ACC112 (cell line): Measurements from ENCODE around the gene CCSER1.
"Not testable (repeated sequence)": the region's sequence is repeated elsewhere in the genome, so short reads cannot be mapped to it uniquely, and the experiment has no call there.

Experiments
- H2AFZ ChIP-seq: fragments of 200-600 bp; sonication (generic); one replicate; pipeline ENCODE4 v1.6.0; 2017; ENCODE audit warnings: antibody characterized with exemption, low read length; ENCODE audit not compliant: unreplicated experiment
- H3K27ac ChIP-seq: fragments of 200-600 bp; sonication (generic); 2 replicates; pipeline ENCODE4 v1.5.1; 2014; ENCODE audit warnings: low read depth, mild to moderate bottlenecking, antibody characterized with exemption, low read length, moderate library complexity
- H3K27me3 ChIP-seq: fragments of 200-600 bp; sonication (generic); 2 replicates; pipeline ENCODE4 v1.6.1; 2014; ENCODE audit warnings: mild to moderate bottlenecking, antibody characterized with exemption, low read length, moderate library complexity, mixed read lengths; ENCODE audit not compliant: insufficient read depth
- H3K36me3 ChIP-seq: fragments of 200-600 bp; sonication (generic); 2 replicates; pipeline ENCODE4 v1.6.1; 2016; ENCODE audit warnings: mild to moderate bottlenecking, antibody characterized with exemption, low read length, moderate library complexity, mixed read lengths; ENCODE audit not compliant: insufficient read depth
- H3K4me1 ChIP-seq: fragments of 200-600 bp; sonication (generic); one replicate; pipeline ENCODE4 v1.6.1; 2016; ENCODE audit warnings: low read length, mixed read lengths; ENCODE audit not compliant: insufficient read depth, unreplicated experiment, control insufficient read depth
- H3K4me3 ChIP-seq: fragments of 200-600 bp; sonication (generic); 2 replicates; pipeline ENCODE4 v1.5.1; 2014; ENCODE audit warnings: mild to moderate bottlenecking, low read depth, low read length
- H3K79me2 ChIP-seq: fragments of 200-600 bp; sonication (generic); one replicate; pipeline ENCODE4 v1.6.0; 2016; ENCODE audit warnings: low read length; ENCODE audit not compliant: control insufficient read depth, unreplicated experiment, insufficient read depth

The CCSER1 gene

DNA sequence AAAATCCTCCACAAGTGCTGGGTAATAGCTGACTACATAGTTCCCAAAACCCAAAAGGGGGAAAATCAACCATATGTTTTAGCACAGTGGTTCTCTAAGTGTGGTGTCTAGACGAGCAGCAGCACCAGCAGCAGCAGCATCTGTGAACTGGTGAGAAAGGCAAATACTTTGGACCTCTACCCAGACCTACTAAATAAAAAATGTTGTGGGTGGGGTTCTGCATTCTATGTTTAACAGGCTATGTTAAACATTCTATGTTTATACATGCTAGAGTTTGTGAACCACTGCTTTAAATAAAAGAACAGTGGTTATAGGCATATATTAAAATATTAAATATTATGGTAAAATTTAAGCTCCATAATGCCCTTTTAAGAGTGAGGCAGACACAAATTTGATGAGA is 1171.6 kb downstream of the CCSER1 start:
- no peaks in the 10 kb centered on the region for H3K4me1 ChIP-seq

DNA sequence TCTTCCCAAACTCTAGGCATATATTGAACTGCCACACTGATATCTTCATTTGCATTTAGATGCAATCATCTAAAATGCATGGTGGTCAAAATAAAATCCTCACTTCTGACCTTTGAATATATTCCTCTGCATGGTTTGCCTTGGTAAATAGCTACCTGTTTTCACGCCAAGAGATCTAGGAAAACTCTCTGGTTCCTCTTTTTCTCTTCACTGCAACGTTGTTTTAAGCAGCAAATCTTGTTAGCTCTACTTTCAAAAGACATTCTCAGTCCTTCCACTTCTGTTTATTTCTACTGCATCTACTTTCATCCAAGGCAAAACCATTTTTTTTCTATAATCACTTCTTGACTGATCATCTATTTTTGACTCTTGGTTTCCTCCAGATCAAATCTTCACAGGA is 1174.9 kb downstream of the CCSER1 start:
- Histone ChIP-seq H3K4me1 (no peaks in the 10 kb centered on the region), H3K36me3 (no peaks in the 10 kb centered on the region), H3K4me3 (no peak overlapping the region), H3K27ac (no peak overlapping the region), H3K27me3 (no peaks in the 10 kb centered on the region), H3K79me2 (no peaks in the 10 kb centered on the region), H2AFZ (no peak overlapping the region)

More for the DNA sequence above, 1171.6 kb downstream of the CCSER1 start:
- Histone ChIP-seq H3K4me3 (no peak overlapping the region), H2AFZ (no peak overlapping the region), H3K27ac (no peak overlapping the region), H3K36me3 (no peaks in the 10 kb centered on the region), H3K79me2 (no peaks in the 10 kb centered on the region), H3K27me3 (no peaks in the 10 kb centered on the region)

DNA sequence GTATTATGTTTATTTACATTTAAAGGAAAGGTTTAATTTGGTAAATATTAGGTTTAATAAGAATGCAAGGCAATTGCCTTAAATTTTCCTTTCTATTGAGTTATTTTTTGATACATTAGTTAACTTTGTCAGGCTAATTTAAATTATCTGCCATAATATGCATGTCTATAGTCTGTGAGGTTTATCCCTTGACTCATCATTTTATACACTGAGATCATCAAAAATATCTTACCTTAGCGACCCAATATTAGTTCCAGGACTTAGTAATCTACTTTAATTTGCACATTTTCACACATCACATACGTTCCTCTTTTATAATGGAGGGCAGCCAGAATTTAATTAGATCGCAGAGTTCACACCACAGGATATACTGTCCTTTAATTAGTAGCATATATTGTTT is 1177.1 kb downstream of the CCSER1 start:
- no peak overlapping the region for H3K4me3 ChIP-seq
- no peaks in the 10 kb centered on the region for H3K36me3 ChIP-seq
- no peak overlapping the region for H2AFZ ChIP-seq
- H3K4me1 ChIP-seq = no peaks in the 10 kb centered on the region
- H3K27me3 ChIP-seq = no peaks in the 10 kb centered on the region
- H3K79me2 ChIP-seq = no peaks in the 10 kb centered on the region
- no peak overlapping the region for H3K27ac ChIP-seq

DNA sequence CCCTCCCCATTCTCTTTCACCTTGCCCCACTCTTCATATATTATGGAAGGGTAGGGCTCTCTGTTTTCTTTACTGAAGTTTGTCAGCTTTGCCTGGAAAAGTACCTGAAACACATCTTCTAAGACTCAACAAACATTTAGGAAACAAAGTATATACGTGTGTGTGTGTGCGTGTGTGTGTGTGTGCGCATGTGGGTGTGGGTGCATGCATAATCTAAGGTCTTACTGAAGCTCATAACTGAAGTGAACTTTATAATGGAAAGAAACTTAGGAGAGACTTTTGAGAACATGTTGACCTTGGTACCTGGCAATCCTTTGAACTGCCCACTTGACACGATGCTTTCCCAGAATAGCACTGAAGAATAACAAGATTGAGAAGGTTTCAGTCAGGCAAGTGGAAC is 1190.2 kb downstream of the CCSER1 start:
- H2AFZ ChIP-seq = no peak overlapping the region
- no peak overlapping the region for H3K27ac ChIP-seq
- no peaks in the 10 kb centered on the region for H3K79me2 ChIP-seq
- H3K4me1 ChIP-seq = no peaks in the 10 kb centered on the region
- H3K27me3 ChIP-seq = no peaks in the 10 kb centered on the region
- no peak overlapping the region for H3K4me3 ChIP-seq
- H3K36me3 ChIP-seq = no peaks in the 10 kb centered on the region

DNA sequence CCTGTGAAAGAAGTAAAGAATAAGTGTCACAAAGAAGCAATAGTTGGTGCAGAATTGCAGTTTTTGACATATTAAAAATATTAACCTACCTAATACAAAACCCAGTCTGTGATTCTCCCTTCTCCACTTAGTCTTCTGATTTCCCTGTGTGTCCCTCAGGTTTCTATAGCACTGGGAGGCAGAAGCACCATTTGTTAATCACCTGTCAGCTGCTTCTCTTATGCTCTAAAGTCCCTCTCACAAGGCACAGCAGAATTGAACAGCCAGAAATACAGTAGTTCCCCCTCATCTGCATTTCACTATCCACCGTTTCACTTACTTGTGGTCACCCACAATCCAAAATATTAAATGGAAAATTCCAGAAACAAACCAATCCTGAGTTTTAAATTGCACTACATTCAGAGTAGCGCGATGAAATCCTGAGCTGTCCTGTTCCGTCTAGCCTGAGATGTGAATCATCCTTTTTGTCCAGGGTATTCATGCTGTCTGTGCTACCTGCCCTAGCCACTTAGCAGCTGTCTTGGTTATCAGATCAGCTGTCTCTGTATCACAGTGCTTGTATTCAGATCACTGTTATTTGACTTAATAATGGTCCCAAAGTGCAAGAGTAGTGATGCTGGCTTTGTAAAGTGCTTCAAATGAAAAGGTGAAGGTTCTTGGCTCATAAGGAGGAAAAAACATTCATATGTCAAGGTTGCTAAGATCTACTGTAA is 1192.5 kb downstream of the CCSER1 start:
- Histone ChIP-seq H3K27me3 (no peaks in the 10 kb centered on the region), H3K4me3 (no peak overlapping the region), H3K4me1 (no peaks in the 10 kb centered on the region), H3K36me3 (no peaks in the 10 kb centered on the region), H2AFZ (no peak overlapping the region), H3K79me2 (no peaks in the 10 kb centered on the region), H3K27ac (no peak overlapping the region)

- no peak overlapping the region for H3K4me3 ChIP-seq
- H3K36me3 ChIP-seq = no peaks in the 10 kb centered on the region
- H3K79me2 ChIP-seq = no peaks in the 10 kb centered on the region
- no peaks in the 10 kb centered on the region for H3K4me1 ChIP-seq
- H3K27ac ChIP-seq = no peak overlapping the region
- H2AFZ ChIP-seq = no peak overlapping the region
- no peaks in the 10 kb centered on the region for H3K27me3 ChIP-seq
These were observed 1195.8 kb downstream of the CCSER1 start for GRCh38 chr4:91322961-91323360.

GRCh38 chr4:91325495-91325894 is 1198.3 kb downstream of the CCSER1 start:
- Histone ChIP-seq H3K4me1 (no peaks in the 10 kb centered on the region), H2AFZ (no peak overlapping the region), H3K27ac (no peak overlapping the region), H3K4me3 (no peak overlapping the region), H3K27me3 (no peaks in the 10 kb centered on the region), H3K79me2 (no peaks in the 10 kb centered on the region), H3K36me3 (no peaks in the 10 kb centered on the region)

GRCh38 chr4:91326167-91326566 is 1199.0 kb downstream of the CCSER1 start:
- not testable (repeated sequence) for H3K27ac ChIP-seq, H2AFZ ChIP-seq, H3K4me3 ChIP-seq, H3K79me2 ChIP-seq, H3K27me3 ChIP-seq, H3K36me3 ChIP-seq, H3K4me1 ChIP-seq

GRCh38 chr4:91330555-91331137 is 1203.5 kb downstream of the CCSER1 start:
- Histone ChIP-seq H3K4me3 (no peak overlapping the region), H3K36me3 (no peaks in the 10 kb centered on the region), H2AFZ (no peak overlapping the region), H3K79me2 (no peaks in the 10 kb centered on the region), H3K4me1 (no peaks in the 10 kb centered on the region), H3K27me3 (no peaks in the 10 kb centered on the region), H3K27ac (no peak overlapping the region)

DNA sequence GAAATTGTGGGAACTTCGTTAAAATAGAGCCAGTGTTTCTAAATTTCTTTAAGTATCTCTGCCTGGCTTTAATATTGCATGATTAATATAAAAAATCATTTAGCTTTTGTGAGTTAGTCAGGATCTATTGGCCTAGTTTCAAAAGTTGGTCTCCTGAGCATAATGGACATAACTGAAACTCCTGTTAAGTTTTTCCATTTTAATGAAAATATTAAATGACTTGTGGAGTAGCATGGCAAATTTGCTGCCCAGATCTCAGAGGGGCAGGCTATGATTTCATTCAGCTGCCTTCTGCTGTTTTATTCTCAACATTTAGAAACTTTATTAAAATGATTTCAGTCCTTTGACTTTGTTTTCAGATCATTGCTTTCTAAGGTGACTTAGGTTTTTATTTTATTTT is 1213.6 kb downstream of the CCSER1 start:
- Histone ChIP-seq H3K4me3 (no peak overlapping the region), H2AFZ (no peak overlapping the region), H3K27ac (no peak overlapping the region), H3K79me2 (no peaks in the 10 kb centered on the region), H3K27me3 (no peaks in the 10 kb centered on the region), H3K4me1 (no peaks in the 10 kb centered on the region), H3K36me3 (no peaks in the 10 kb centered on the region)

GRCh38 chr4:91345632-91346031 is 1218.4 kb downstream of the CCSER1 start:
- no peak overlapping the region for H3K4me3 ChIP-seq
- no peak overlapping the region for H2AFZ ChIP-seq
- no peaks in the 10 kb centered on the region for H3K79me2 ChIP-seq
- H3K4me1 ChIP-seq = no peaks in the 10 kb centered on the region
- no peak overlapping the region for H3K27ac ChIP-seq
- H3K27me3 ChIP-seq = no peaks in the 10 kb centered on the region
- no peaks in the 10 kb centered on the region for H3K36me3 ChIP-seq
